Measurements from ENCODE around the gene TIGAR.

Gene TIGAR

DNA sequence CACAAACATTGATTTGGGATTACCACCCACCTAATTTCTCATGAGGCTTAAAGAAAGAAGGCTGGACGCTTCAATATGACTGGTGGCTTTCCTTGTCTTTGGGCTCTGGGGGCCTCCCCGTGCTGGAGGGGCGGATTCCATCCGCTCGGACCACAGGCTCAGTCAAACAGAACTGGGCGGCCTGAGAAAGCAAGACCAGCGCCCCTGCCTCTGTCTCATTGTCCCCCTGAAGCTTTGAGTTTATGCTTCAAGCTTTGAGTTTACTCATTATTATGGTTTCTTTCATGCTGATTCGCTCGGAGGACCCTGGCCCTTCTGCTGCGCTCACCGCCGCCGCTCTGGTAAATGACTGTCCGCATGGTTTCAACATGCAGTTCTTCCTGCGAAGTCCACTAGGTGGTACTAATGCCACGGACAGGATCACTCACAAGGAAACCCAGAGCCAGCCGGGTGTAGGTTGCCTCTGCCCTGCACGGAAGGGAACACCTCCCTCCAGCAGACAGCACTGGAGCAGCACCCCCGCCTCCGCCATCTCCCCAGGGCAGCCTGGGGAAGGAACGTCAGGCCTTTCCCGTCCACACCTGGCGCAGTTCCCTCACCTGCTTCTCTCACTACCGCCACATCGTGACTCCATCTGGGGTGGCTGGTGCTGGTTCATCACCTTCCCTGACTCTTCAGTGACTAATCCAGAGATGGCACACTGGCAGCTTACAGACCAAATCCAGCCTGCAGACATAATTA lies 13.2 kb upstream of the TIGAR start:
- peak; percentile 78 for DNase-seq (ENCODE audit: low spot score)

GRCh38 chr12:4308334-4308950 lies 12.6 kb upstream of the TIGAR start:
- DNase-seq (ENCODE audit: low spot score) = no peak

GRCh38 chr12:4311776-4312175 lies 9.2 kb upstream of the TIGAR start:
- DNase-seq (ENCODE audit: low spot score) = no peak

DNA sequence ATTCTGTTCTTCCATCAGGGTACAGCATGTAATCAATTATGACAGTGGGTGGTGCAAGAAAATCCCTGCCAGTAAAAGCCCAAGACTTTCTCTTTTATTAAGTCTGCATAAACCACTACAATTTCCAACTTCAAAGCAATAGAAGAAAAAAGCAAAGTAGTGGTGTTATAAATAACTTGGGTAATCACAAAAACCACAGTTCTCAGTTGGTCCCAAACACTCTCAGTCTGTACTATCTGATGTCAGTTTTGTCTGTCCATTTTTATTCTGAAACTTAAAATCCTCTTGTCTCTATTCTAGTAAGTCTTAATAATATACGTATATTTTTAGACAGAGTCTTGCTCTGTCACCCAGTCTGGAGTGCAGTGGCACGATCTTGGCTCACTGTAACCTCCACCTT lies 8.8 kb upstream of the TIGAR start:
- no peak for DNase-seq (ENCODE audit: low spot score)

- no peak for DNase-seq (ENCODE audit: low spot score)
Measured at GRCh38 chr12:4320497-4320852, 538 bp upstream of the TIGAR start.

DNA sequence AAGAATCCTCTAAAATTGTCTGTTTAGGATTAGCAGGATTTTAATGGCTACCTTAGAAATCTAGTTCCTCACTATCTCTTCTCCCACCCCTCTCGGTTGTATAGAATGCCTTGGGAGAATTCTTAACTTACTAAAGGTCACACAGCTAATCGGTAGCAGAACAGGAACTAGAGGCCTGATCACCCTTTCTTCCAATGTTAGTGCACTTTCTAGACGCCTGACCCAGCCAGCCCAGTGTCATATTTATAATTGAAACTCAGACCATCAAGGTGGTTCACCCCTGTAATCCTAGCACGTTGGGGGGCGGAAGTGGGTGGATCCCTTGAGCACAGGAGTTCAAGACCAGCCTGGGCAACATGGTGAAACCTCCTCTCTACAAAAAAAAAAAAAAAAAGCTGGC lies 1.7 kb downstream of the TIGAR start:
- DNase-seq (ENCODE audit: low spot score) = no peak

DNA sequence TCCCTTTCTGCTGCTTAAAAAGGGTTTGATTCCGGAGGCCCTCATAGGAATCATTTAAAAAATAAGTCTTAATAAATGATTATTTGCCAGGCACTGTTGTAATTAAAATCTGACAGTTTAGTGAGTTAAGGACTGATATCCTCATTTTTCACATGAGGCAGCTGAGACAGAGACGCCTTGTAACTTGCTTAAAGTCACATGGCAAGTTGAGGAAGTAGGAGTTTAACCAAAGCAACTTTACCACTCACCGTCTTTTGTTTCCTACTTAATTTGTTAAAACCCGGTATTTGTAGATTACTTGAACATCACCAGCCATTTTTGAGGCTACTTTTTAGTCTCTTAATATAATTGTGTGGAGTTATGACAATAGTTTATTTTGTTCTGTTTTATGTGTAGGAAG lies 2.4 kb downstream of the TIGAR start:
- no peak for DNase-seq (ENCODE audit: low spot score)

DNA sequence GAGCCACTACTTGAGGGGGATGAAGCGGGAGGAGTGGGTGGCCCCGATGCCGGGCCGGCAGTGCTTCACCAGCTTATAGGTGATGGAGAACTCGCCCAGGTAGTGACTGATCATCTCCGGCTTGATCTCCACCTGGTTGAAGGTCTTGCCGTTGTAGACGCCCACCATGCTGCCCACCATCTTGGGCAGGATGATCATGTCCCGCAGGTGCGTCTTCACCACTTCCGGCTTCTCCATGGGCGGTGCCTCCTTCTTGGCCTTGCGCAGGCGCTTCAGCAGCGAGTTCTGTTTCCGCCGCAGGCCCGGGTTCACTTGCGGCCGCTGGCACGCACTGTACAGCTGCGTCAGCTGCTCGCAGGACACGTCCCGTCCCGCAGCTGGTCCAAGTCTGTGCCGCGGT lies 3.4 kb downstream of the TIGAR start:
- DNase-seq (ENCODE audit: low spot score) = no peak

DNA sequence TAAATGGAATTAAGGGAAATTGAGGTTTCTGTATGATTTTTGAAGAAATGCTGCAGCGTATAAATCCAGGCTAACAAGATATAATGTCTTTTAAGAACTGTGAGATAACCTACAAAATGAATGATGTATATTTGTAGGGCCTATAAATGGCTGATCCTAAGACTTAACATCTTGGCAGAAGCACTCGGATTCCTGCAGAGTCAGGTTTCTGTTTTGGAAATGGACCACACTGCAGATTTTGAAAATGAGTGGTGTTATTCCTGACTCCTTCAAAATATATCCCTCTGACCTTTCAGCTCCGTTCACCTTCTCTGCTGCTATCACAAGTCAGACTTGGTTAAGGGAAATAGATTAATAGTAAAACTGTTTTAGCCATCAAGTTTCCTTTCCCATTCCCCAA lies 5.0 kb downstream of the TIGAR start:
- no peak for DNase-seq (ENCODE audit: low spot score)

DNA sequence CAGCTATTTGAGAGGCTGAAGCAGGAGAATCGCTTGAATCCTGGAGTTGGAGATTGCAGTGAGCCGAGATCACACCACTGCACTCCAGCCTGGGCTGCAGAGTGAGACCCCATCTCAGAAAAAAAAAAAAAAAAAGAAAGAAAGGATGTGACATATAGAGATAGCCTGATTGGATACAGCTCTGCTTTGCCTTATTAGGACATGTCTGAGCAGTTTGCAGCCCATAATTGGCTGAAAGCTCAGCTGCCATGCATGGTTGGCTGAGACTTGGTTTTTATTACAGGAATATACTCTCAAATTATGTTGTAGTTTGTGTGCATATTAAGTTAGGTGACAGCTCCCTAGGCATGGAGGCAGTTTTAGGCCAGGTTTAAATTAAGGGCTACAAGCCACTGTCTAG lies 6.3 kb downstream of the TIGAR start:
- no peak for DNase-seq (ENCODE audit: low spot score)

DNA sequence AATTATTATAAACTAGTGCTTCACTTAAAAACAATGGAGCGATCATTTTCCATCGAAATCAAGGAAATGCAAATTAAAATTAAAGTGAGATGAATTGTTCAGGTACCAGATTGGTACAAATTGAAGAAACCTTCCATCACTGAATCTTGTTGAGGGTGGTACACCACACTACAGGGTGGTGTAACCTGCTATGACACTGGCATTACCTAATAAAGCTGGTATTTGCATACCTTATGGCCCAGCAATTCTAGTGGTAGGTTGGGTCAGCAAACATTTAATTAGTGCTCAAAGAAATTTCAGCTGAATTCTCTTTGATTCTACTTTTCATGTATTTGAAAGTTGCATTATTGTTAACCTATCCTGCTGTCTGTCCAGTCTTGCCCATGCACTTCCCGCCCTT lies 9.2 kb downstream of the TIGAR start:
- no peak for DNase-seq (ENCODE audit: low spot score)

GRCh38 chr12:4331221-4331620 lies 10.2 kb downstream of the TIGAR start:
- DNase-seq (ENCODE audit: low spot score) = no peak

DNA sequence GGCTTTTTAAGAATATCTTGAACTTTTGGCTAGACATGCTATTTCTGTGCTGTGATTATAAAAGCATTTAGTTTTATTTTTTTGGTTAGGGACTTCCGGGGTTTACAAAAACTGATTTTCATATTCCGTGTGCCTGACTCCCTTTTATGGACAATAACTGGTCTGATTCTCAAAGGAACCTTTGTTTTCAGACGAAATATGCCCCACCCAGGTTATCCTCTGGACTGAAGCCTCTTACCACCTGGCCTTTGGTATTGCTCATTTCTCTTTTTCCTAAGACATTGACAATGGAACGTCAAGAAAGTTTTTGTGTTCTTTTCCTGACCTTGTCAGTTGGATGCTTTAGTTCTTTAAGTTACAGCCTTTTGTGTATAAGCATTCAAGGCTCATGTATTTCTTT lies 10.8 kb downstream of the TIGAR start:
- no peak for DNase-seq (ENCODE audit: low spot score)

- no peak for DNase-seq (ENCODE audit: low spot score)
Measured at GRCh38 chr12:4346931-4347330, 25.9 kb downstream of the TIGAR start.

DNA sequence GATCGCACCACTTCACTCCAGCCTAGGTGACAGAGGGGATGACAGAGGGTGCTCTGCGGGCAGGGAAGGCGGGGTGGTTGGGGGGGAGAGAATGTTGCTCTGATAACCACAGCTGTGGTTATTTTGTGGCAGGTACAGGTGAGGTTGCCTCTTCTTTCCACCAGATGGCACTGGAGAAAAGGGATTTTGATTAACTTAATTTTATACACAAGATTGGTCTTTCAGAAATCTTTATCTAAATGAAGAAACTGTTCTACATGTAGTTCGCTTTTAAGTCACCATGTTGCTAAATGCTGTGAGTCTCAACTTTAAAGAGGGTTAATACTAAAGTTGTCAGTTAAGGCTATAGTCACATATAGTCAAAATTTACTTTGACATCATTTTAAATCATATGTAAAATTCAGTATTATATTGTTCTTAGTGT lies 32.8 kb downstream of the TIGAR start:
- no peak for DNase-seq (ENCODE audit: low spot score)

GRCh38 chr12:4355156-4356040 lies 34.4 kb downstream of the TIGAR start:
- DNase-seq (ENCODE audit: low spot score) = no peak

DNA sequence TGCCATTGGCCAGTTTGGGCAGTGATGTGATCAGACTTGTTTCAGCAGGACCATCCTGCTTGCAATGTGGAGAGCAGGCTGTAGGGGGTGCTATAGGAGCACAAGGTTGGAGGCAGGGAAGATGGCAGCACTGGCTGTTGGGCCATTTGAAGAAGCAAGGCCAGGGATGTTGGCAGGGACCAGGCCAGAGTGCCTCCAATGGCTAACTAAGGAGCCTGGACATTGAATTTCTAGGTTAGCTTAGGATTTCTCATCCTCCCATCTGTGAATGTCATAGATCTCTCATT lies 35.0 kb downstream of the TIGAR start:
- DNase-seq (ENCODE audit: low spot score) = no peak

- DNase-seq (ENCODE audit: low spot score) = no peak
Measured at GRCh38 chr12:4366090-4366489, 45.1 kb downstream of the TIGAR start.

DNA sequence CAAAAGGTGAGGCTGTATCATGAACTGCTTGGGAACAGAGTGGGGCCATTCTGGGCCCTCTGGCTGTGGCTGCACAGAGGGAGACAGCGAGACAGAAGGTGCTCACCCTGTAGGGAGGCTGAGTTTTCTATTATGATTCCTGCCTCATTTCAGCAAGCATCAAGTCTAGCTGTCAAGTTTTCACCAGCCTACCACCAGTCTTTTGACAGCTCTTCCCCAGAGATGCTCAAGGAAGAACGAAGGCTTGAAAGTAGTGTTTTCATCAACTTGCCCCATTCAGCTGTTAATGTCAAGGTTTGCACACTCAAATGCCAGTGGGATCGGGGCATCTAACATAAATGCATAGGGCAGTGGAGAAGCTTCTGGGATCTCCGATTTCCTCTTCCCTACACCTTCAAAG lies 48.5 kb downstream of the TIGAR start:
- DNase-seq (ENCODE audit: low spot score) = no peak

DNA sequence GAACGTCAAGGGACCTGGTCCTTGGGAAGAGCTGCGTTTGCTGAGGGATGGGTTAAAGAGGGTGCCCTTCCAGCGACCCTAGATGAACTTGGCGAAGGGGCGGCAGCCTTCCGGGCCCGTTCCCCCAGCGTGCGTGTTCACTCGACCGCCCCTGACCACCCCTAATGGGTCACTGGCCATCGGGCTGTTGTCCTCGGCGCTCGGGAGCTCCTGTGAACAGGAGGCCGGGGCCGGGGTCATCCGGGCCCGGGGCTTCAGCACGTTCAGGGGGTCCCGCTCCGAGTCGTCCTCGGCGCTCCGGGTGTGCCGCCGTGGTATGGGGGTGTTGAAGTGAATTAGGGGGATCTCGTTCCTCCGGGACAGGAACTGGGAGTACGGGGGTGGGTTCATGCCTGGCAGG lies 49.3 kb downstream of the TIGAR start:
- no peak for DNase-seq (ENCODE audit: low spot score)

- no peak for DNase-seq (ENCODE audit: low spot score)
Measured at GRCh38 chr12:4372653-4373052, 51.6 kb downstream of the TIGAR start.

- no peak for DNase-seq (ENCODE audit: low spot score)
Measured at GRCh38 chr12:4375449-4375848, 54.4 kb downstream of the TIGAR start.

DNA sequence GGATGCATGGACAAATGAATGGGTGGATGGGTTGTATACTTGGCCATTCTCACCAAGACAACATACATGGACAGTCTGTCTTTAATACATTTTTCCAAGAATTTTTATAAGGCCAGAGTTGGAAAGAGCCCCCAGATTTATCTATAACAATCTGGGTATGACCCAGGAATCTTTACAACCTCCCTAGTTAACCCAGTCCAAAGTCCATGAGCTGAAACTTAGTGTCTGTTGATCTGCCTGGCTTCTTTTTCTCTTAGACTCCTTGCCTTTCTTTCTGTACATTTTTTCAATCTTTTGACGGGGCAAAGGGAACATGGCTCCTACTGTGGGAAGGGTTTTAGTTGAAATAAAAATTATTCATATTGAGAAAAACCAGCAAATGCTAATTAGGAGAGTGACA lies 57.8 kb downstream of the TIGAR start:
- no peak for DNase-seq (ENCODE audit: low spot score)
